ENCODE measurements around the gene PTHLH.

The PTHLH gene

DNA sequence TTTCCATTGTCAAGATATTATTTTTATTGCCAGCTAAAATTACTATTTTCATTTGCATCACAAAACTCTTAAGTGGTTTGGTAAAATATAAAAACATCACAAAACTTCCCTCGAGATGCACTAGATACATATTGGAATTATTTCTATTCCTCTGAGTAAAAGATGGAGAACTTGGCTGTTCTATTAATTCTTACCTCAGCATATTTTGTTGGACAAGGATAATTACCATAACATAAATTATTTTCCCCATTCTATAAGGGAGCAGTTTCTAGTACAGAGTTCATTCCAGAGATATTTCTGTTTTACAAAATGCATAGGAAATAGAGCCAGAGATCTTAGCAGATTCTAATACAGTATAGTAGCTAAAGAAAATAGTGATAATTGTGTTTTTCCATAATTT, 42.6 kb upstream of the PTHLH start:
- TF ChIP-seq, protein P1, sequence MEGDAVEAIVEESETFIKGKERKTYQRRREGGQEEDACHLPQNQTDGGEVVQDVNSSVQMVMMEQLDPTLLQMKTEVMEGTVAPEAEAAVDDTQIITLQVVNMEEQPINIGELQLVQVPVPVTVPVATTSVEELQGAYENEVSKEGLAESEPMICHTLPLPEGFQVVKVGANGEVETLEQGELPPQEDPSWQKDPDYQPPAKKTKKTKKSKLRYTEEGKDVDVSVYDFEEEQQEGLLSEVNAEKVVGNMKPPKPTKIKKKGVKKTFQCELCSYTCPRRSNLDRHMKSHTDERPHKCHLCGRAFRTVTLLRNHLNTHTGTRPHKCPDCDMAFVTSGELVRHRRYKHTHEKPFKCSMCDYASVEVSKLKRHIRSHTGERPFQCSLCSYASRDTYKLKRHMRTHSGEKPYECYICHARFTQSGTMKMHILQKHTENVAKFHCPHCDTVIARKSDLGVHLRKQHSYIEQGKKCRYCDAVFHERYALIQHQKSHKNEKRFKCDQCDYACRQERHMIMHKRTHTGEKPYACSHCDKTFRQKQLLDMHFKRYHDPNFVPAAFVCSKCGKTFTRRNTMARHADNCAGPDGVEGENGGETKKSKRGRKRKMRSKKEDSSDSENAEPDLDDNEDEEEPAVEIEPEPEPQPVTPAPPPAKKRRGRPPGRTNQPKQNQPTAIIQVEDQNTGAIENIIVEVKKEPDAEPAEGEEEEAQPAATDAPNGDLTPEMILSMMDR (conservative IDR thresholded peaks at IDR 0.05; ENCODE audit: low read depth, low read length): no peak
- H3K79me2 ChIP-seq (ENCODE audit: insufficient read depth, low read depth): no peaks in the 10 kb centered on the region
- H2AFZ ChIP-seq (ENCODE audit: low read depth): no peak overlapping the region
- H3K4me1 ChIP-seq (ENCODE audit: low read depth, poor library complexity, severe bottlenecking): no peaks in the 10 kb centered on the region
- H3K36me3 ChIP-seq (ENCODE audit: insufficient read depth): no peaks in the 10 kb centered on the region
- H3K27ac ChIP-seq: no peak overlapping the region
- H4K20me1 ChIP-seq (ENCODE audit: insufficient read depth): no peaks in the 10 kb centered on the region
- no peaks in the 10 kb centered on the region for H3K27me3 ChIP-seq (ENCODE audit: insufficient read depth, low read depth)
- no peak overlapping the region for H3K4me3 ChIP-seq (IDR thresholded peaks at IDR 0.05; ENCODE audit: insufficient read depth, low read depth, low read length)
- H3K4me2 ChIP-seq: no peak overlapping the region
- H3K9ac ChIP-seq: no peak overlapping the region

GRCh38 chr12:28014196-28014595, 41.7 kb upstream of the PTHLH start:
- Histone ChIP-seq H2AFZ (ENCODE audit: low read depth) (no peak overlapping the region), H3K9ac (no peak overlapping the region), H3K36me3 (ENCODE audit: insufficient read depth) (no peaks in the 10 kb centered on the region), H3K4me1 (ENCODE audit: low read depth, poor library complexity, severe bottlenecking) (no peaks in the 10 kb centered on the region), H3K79me2 (ENCODE audit: insufficient read depth, low read depth) (no peaks in the 10 kb centered on the region), H3K27ac (no peak overlapping the region), H3K27me3 (ENCODE audit: insufficient read depth, low read depth) (no peaks in the 10 kb centered on the region), H3K4me3 (IDR thresholded peaks at IDR 0.05; ENCODE audit: insufficient read depth, low read depth, low read length) (no peak overlapping the region), H4K20me1 (ENCODE audit: insufficient read depth) (no peaks in the 10 kb centered on the region), H3K4me2 (no peak overlapping the region)
- TF ChIP-seq, protein P1 (conservative IDR thresholded peaks at IDR 0.05; ENCODE audit: low read depth, low read length): no peak

DNA sequence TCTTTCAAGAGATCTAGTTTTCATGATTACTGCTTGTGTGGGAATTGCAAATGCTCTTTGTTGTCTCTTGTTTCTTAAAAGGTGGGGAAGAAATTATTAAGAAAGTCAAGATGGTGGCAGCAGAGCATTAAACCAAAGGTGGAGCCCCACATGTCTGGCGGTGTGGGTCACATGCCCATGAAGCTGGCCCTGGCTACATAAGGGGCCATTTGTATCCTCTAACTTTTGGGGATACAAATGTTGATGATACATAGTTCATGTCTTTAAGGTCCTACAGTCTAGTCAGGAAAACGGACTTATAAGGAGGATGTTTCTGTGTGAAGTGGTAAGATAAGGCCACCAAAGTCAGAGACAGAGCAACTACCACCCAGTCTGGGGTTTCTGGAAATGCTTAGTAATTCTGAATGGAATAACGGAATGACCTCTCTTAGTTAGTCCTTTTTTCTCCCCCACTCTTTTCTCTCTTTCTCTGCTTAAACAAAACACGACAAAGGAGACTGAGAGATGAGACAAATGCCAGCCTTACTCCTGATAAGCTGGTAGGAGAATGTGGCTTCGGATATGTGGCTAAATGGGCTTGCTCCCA, 39.9 kb upstream of the PTHLH start:
- TF ChIP-seq, protein P1 (conservative IDR thresholded peaks at IDR 0.05; ENCODE audit: low read depth, low read length): no peak
- H2AFZ ChIP-seq (ENCODE audit: low read depth): no peak overlapping the region
- no peak overlapping the region for H3K4me3 ChIP-seq (IDR thresholded peaks at IDR 0.05; ENCODE audit: insufficient read depth, low read depth, low read length)
- H3K27ac ChIP-seq: no peak overlapping the region
- H3K4me1 ChIP-seq (ENCODE audit: low read depth, poor library complexity, severe bottlenecking): no peaks in the 10 kb centered on the region
- H4K20me1 ChIP-seq (ENCODE audit: insufficient read depth): no peaks in the 10 kb centered on the region
- no peak overlapping the region for H3K4me2 ChIP-seq
- no peaks in the 10 kb centered on the region for H3K27me3 ChIP-seq (ENCODE audit: insufficient read depth, low read depth)
- H3K36me3 ChIP-seq (ENCODE audit: insufficient read depth): no peaks in the 10 kb centered on the region
- H3K79me2 ChIP-seq (ENCODE audit: insufficient read depth, low read depth): no peaks in the 10 kb centered on the region
- H3K9ac ChIP-seq: no peak overlapping the region

DNA sequence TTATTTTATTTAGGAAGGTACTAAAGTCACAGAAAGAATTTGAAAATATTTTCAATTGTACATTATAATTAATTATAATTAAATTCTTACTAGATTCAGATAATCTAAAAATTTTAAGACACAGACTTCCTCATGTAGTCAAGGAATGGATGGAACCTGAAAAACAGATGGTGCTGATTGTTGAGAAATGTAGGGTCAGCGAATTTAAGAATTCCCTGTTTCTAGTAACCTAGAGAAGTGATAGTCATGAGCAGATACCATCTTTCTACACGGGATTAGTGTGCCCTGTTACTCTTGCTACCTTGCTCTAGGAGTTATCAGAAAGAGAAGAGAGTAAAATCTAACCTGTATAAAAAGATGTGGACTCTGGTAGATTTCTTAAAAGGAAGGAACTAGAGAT, 37.5 kb upstream of the PTHLH start:
- Histone ChIP-seq H4K20me1 (ENCODE audit: insufficient read depth) (no peaks in the 10 kb centered on the region), H2AFZ (ENCODE audit: low read depth) (no peak overlapping the region), H3K79me2 (ENCODE audit: insufficient read depth, low read depth) (no peaks in the 10 kb centered on the region), H3K4me2 (no peak overlapping the region), H3K27me3 (ENCODE audit: insufficient read depth, low read depth) (no peaks in the 10 kb centered on the region), H3K36me3 (ENCODE audit: insufficient read depth) (no peaks in the 10 kb centered on the region), H3K27ac (no peak overlapping the region), H3K4me1 (ENCODE audit: low read depth, poor library complexity, severe bottlenecking) (no peaks in the 10 kb centered on the region), H3K4me3 (IDR thresholded peaks at IDR 0.05; ENCODE audit: insufficient read depth, low read depth, low read length) (no peak overlapping the region), H3K9ac (no peak overlapping the region)
- TF ChIP-seq, protein P1 (conservative IDR thresholded peaks at IDR 0.05; ENCODE audit: low read depth, low read length): no peak
